Measurements from ENCODE around the gene CDH13.

Gene CDH13

DNA sequence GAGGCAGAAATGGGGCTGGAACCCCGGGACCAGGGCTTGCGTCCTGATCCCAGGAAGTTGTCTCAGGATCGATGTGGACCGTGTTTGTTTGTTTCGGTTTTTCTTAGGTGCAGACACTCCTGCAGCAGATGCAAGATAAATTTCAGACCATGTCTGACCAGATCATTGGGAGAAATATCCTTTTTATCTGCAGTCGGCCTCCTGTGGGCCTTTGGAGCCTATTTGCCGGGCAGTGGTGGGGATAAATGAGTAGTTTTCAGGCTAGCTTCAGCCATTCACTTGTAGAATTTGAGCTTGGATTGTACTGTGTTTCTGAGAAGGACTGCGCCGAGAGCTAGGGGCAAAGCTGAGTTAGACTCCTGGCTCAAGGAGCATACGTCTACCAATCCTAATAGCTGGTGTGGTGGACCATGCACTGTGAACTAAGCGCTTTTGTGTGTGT, 1181.8 kb downstream of the CDH13 start:
- TF ChIP-seq GATA2 (IDR thresholded peaks at IDR 0.05; ENCODE audit: low read depth, low read length) (no peak), GATA3 (IDR thresholded peaks at IDR 0.05; ENCODE audit: low read depth, low read length) (no peak)

DNA sequence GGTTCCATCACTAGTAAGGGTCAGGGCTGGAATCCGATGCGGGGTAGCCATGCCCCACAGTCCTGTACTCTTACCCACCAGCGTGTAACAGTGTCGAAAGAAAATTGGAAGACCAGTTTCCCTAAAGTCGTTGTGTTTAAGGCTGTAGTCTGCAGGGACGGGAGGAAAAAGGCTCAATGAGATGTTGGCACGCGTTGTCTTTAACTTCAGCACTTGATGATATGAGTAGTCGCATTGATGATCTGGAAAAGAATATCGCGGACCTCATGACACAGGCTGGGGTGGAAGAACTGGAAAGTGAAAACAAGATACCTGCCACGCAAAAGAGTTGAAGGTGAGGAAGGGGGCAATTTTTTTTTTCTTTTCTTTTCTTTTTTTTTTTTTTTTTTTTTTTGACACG, 1182.3 kb downstream of the CDH13 start:
- TF ChIP-seq GATA3 (IDR thresholded peaks at IDR 0.05; ENCODE audit: low read depth, low read length), result no peak
- TF ChIP-seq GATA2 (IDR thresholded peaks at IDR 0.05; ENCODE audit: low read depth, low read length), result no peak

DNA sequence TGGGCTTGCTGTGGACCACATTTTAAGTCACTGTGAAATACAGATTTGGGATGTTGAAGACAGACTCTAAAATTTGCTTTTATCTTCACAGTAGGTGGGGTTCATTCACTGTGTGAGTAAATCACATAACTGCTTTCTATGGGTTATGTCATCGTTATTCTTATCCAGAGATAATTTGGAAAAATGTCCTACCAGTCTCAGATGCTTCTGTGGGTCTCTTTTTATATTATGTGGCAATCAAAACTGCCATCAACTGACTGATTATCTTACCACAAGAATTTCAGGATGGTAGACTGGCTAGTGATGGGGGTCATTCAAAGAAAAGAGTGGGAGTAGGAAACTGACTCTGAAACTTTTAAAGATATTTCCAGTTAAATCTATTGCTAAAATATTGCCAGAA, 1184.1 kb downstream of the CDH13 start:
- TF ChIP-seq GATA2 (IDR thresholded peaks at IDR 0.05; ENCODE audit: low read depth, low read length) (no peak), GATA3 (IDR thresholded peaks at IDR 0.05; ENCODE audit: low read depth, low read length) (no peak)

DNA sequence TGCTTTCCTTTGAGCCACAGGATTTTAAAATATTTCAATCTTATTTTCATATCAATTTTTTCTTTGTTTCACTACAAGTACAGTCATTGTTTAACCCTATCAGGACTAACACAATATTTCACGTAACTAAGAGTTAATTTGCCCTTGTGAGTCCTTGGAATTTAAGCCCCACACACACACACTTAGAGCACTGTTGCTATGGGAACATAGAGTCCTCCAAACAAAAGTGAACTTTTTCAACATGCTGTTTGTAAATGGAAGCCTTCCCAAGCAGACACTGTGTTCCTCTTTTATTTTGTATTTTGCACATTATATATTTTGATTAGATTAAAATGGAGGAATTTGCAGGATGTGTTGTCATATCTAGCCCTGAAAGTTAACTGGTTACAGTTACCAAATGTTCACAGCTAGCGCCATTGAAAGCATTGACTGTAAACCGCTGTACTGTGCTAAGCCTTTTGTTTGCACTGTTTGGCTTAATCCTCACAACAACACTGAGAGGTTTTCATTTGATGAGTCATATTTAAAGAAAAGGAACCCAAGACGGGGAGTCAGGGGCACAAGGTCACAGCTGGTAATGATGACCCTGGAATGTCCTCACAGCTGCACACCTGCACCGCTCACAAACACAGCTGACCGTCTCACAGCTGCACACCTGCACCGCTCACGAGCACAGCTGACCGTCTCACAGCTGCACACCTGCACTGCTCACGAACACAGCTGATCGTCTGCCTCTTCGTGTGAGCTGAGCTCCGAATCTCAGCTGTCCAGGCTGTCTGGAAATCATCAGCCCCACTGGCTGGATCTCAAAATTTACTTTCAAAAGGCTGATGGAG, 1187.3 kb downstream of the CDH13 start:
- TF ChIP-seq GATA2 (IDR thresholded peaks at IDR 0.05; ENCODE audit: low read depth, low read length) (no peak), GATA3 (IDR thresholded peaks at IDR 0.05; ENCODE audit: low read depth, low read length) (no peak)

DNA sequence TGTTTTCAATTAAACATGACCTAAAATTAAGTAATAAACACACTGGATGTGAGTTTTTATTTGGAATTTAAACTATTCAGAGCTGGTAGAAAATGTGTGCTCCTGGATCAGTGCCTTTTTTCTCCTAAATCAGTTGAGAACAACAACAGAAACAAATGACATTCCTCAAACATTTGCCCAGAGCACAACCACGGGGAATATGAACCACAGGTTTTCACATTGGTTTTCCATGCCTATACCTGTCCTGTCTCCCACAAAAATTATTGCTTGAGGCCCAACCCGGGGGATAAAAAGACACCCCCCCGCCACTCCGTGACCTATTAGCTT, 1187.9 kb downstream of the CDH13 start:
- TF ChIP-seq GATA3 (IDR thresholded peaks at IDR 0.05; ENCODE audit: low read depth, low read length) (no peak), GATA2 (IDR thresholded peaks at IDR 0.05; ENCODE audit: low read depth, low read length) (no peak)

DNA sequence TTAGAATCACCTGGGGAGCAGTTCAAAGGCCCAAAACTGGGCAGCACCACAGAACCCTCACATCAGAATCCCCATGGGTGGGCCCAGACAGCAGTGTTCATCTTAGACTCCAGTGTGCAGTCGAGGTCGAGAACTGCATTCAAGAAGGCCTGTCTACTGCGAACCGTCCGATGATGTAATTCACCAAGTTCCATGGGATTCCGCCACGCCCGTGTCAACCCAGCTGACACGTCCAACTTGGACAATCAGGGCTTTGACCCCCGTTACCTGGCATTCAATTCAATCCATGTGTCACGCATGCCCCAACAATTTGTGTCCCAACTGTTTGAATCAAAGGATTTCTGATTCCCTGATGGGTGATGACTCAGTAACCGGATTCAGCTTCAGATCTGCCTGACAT, 1190.3 kb downstream of the CDH13 start:
- TF ChIP-seq GATA3 (IDR thresholded peaks at IDR 0.05; ENCODE audit: low read depth, low read length) (no peak), GATA2 (IDR thresholded peaks at IDR 0.05; ENCODE audit: low read depth, low read length) (no peak)

DNA sequence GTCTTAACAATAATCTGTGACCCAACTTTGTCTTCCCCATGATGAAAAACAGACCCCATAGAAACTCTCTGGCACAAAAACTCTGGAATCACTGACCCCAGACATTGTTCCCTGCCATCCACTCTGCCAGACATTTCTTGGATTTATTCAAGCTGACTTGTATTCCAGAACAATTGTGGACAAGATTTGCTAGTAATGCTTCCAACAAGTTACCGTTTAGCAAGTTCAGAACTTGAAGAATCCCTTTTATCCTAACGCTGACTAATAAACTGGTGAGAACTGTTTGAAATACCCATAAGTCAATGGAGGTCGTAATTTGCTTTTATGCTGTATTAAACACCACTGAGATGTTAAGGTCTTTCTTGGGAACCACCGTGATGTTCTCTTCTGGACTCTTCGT, 1191.5 kb downstream of the CDH13 start:
- no peak for TF ChIP-seq GATA3 (IDR thresholded peaks at IDR 0.05; ENCODE audit: low read depth, low read length)
- TF ChIP-seq GATA2 (IDR thresholded peaks at IDR 0.05; ENCODE audit: low read depth, low read length), result no peak

DNA sequence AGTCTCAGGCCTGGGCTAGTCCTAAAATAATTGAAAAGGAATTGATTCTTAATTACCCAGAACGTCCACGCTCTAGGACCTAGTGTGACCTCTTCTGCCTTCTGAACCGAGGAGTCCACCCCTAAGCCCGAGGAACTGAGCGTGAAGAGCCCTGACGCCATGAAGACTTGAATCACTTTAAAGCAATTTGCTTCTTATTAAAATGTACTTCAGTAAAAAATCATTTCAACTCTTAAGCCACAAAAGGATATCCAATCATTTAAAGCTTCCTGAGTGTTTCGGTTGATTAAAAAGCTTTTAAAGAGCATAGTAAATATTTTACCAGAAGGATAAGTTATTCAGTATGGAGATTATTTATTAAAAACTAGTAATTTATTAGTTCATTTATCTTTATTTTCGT, 1192.6 kb downstream of the CDH13 start:
- TF ChIP-seq GATA3 (IDR thresholded peaks at IDR 0.05; ENCODE audit: low read depth, low read length), result no peak
- TF ChIP-seq GATA2 (IDR thresholded peaks at IDR 0.05; ENCODE audit: low read depth, low read length), result no peak

DNA sequence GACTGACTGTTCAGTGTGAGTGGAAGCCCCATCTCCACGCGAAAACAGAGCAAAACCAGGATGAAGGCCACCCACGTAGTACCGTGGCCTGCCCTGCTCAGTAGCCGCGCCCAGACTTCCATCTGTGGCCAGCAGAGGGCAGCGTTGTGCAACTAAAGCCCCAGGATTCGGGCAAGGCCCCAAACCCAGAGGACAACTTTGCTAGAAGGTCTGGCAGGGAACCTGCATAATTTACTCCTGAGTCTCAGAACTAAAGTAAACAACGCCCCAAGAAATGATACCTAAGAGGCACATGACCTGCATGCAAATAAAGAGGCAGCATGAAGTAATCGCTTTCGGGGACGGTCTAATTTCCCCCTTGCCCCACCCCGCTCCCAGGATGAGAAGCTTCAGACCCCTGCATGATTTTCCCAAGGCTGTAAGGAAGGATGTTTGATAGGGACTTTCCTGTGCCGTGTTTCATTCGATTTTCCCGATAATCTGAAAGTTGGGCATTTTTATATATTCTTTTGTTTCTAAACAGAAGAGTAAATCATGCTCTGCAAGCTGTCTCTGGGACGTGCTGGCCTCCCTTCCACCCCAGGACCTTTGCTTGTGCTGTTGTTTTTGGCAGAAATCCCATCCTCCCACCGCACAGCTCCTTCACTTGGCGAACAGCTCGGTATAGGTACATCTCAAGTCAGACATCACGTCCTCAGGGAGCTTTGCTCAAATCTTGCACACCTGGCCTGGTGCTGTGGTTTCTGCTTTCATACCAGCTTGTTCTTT, 1199.6 kb downstream of the CDH13 start:
- TF ChIP-seq GATA2 (IDR thresholded peaks at IDR 0.05; ENCODE audit: low read depth, low read length), result no peak
- TF ChIP-seq GATA3 (IDR thresholded peaks at IDR 0.05; ENCODE audit: low read depth, low read length), result no peak

DNA sequence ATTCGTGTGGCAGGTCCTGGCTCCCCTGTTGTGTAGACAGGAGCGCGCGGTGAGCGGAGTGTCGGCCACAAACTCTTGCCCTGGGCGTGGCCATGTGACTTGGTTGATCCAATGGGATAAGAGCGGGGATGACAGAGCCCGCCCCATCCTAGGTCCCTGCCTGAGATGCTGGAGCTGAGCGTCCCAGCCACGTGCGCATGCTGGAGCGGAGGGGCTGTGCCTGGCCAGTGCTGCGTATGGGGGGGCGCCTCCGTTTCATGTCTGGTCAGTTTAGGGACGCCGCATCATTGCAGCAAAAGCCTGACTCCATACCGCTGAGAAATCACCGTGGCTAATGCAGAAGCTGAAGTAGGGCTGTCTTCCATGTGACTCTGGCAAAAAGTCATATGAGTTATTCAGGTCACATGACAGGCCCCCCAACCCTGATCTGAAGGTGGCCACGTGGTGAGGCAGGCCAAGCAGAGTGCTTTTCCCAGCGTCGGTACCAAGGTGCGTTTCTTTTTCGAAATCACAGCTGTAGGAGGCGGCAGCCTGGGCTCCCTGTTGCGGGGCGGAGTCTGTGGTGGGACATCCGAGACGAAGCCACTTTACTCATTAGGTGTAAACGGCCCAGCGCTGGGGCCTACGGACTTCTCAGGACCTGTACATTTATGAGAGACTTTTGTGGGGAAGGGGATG, 1203.5 kb downstream of the CDH13 start:
- TF ChIP-seq GATA2 (IDR thresholded peaks at IDR 0.05; ENCODE audit: low read depth, low read length), result no peak
- TF ChIP-seq GATA3 (IDR thresholded peaks at IDR 0.05; ENCODE audit: low read depth, low read length), result no peak

DNA sequence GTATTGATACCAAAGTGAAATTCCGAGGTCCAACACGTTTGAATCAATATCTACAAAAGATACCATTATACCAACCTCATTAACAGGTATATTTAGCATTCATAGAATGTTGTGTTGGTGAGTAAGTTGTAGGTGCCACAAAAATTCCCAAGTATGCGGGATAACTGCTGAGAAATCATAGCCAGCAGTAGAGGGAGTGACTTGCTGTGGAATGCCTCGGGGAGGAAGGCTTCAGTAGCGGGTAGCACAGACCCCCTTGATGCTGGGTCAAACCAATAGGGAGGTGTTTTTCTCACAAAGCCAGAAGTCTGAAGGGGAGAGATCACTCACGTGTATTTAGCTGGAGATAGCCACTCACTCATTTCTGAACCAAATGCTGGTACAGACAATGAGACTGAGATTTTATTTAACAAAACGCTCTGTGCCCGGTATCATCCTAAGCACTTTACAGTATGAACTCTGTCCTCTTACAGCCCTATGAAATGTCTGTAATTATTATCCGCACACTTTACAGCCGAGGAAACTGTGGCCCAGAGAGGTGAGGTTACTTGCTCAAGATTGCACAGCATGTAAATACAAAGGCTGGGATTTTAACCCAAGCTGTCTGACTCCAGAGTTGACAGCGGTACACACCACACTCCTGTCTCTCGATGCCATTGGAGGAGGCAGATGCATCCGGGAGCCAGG, 1204.1 kb downstream of the CDH13 start:
- TF ChIP-seq GATA3 (IDR thresholded peaks at IDR 0.05; ENCODE audit: low read depth, low read length) (no peak), GATA2 (IDR thresholded peaks at IDR 0.05; ENCODE audit: low read depth, low read length) (no peak)

DNA sequence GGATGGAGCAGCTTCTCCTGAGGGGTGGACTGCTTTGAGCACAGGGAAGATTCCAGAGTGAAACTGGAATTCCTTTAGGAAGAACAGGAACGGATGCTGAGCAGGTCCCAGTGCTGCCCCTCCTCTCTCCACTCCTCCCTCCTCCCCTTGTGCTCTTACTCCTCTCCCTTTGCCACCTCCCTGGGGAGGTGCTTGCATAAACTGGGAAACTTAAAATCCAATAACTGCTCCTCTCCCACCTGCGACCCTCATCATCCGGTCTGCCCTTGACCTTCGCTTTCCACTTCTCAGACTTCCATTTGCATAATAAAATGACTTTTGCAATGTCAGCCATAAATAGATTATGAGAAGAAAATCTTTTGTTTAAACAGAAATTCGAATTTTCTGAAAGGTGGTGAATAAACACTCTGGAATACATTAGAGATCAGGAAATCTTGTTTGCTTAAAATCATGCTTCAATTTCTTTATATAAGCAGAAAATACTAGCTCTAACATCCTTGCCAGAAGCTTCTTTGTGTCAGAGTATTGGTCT, 1204.8 kb downstream of the CDH13 start:
- TF ChIP-seq GATA3 (IDR thresholded peaks at IDR 0.05; ENCODE audit: low read depth, low read length) (no peak), GATA2 (IDR thresholded peaks at IDR 0.05; ENCODE audit: low read depth, low read length) (no peak)

DNA sequence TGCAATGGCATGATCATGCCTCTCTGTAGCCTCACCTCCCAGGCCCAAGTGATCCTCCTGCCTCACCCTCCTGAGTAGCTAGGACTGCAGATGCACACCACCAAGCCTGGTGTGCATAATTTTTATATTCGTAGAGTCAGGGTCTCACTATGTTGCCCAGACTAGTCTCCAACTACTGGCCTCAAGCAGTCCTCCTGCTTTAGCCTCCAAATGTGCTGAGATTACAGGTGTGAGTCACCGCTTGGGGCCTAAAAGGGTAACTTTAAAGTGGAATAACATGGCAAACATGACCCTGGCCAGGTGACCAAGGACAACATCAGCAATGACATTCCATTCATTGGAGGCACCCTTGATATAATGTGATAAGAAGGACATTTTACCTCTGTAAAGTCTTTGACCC, 1207.2 kb downstream of the CDH13 start:
- TF ChIP-seq GATA3 (IDR thresholded peaks at IDR 0.05; ENCODE audit: low read depth, low read length) (no peak), GATA2 (IDR thresholded peaks at IDR 0.05; ENCODE audit: low read depth, low read length) (no peak)

Measured in SH-SY5Y (cell line).